HG03095 (cell line): ENCODE data around the gene AGAP1.

ENCODE experiments used
- ATAC-seq: cut with Tn5 transposase; IDR thresholded peaks from one replicate; pipeline ENCODE4 v1.9.1; 2021; ENCODE audit warnings: moderate library complexity; ENCODE audit not compliant: unreplicated experiment

Gene AGAP1

GRCh38 chr2:235677937-235678336 is 184.1 kb downstream of the AGAP1 start:
- no peak for ATAC-seq

- ATAC-seq: no peak
Observed at GRCh38 chr2:235678712-235679111, 184.9 kb downstream of the AGAP1 start.

GRCh38 chr2:235679471-235679870 is 185.6 kb downstream of the AGAP1 start:
- ATAC-seq: no peak

- ATAC-seq: no peak
Observed at GRCh38 chr2:235685024-235685721, 191.3 kb downstream of the AGAP1 start.

GRCh38 chr2:235688511-235689426 is 194.9 kb downstream of the AGAP1 start:
- no peak for ATAC-seq

- no peak for ATAC-seq
Observed at GRCh38 chr2:235689427-235689853, 195.6 kb downstream of the AGAP1 start.

- no peak for ATAC-seq
Observed at GRCh38 chr2:235690082-235690808, 196.4 kb downstream of the AGAP1 start.

- ATAC-seq: no peak
Observed at GRCh38 chr2:235690809-235691450, 197.1 kb downstream of the AGAP1 start.

- no peak for ATAC-seq
Observed at GRCh38 chr2:235692076-235692475, 198.2 kb downstream of the AGAP1 start.

GRCh38 chr2:235692671-235693171 is 198.9 kb downstream of the AGAP1 start:
- ATAC-seq: no peak

- ATAC-seq: no peak
Observed at GRCh38 chr2:235693279-235693678, 199.4 kb downstream of the AGAP1 start.

- ATAC-seq: no peak
Observed at GRCh38 chr2:235694721-235695601, 201.1 kb downstream of the AGAP1 start.

- no peak for ATAC-seq
Observed at GRCh38 chr2:235695602-235695895, 201.7 kb downstream of the AGAP1 start.

GRCh38 chr2:235697041-235697440 is 203.2 kb downstream of the AGAP1 start:
- ATAC-seq: no peak

- no peak for ATAC-seq
Observed at GRCh38 chr2:235698028-235698427, 204.2 kb downstream of the AGAP1 start.

- ATAC-seq: no peak
Observed at GRCh38 chr2:235698491-235698890, 204.6 kb downstream of the AGAP1 start.

- no peak for ATAC-seq
Observed at GRCh38 chr2:235699576-235699975, 205.7 kb downstream of the AGAP1 start.

GRCh38 chr2:235701206-235701981 is 207.6 kb downstream of the AGAP1 start:
- no peak for ATAC-seq

- no peak for ATAC-seq
Observed at GRCh38 chr2:235702186-235702585, 208.3 kb downstream of the AGAP1 start.
